ENCODE data around the gene INSC. TPM values are rescaled to one million over a fixed set of nuclear protein-coding genes. Genes with fewer than 3 reads are reported as not detected.

INSC gene
- total RNA-seq, 4 donors from 2014 or later, result 4.4 to 18.8 (median 7.8) TPM

DNA sequence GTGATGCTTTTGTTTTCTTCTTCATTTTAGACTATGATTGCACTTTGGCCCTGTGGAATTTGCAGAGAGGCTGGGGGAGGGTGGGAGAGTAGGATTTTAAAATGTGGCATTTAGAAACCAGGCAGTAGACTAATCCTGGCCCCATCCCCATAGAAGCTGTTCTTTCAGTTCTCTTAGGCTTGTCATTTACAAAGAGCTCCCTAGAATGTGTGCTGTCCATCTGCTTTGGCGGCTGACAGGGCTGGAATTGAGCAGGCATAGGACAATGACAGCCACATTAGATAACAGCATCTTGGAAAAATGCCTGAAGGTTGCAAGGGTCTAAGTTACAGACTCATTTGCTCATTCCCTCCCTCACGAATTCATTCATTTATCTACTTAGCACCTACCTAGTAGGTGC is 9.8 kb downstream of the INSC start:
- TF ChIP-seq EP300 (IDR thresholded peaks at IDR 0.05) (no peak), POLR2A (IDR thresholded peaks at IDR 0.05) (no peak), CTCF (IDR thresholded peaks at IDR 0.05) (no peak)
- 36 to 40% methylated on average over 2 of the region's 2 CpGs for WGBS, 2 donors
- no peak overlapping the region for H3K4me3 ChIP-seq
- H3K9me3 ChIP-seq, result no peaks in the 10 kb centered on the region
- H3K27ac ChIP-seq, result peak overlapping the region in 2 of 4 donors; percentile 20 to 62
- H3K4me1 ChIP-seq, result peaks cover 0 to 21% (median 6%) of the 10 kb centered on the region in 4 donors
- no peaks in the 10 kb centered on the region for H3K36me3 ChIP-seq
- H3K27me3 ChIP-seq, result no peaks in the 10 kb centered on the region
- DNase-seq (ENCODE audit: low spot score in 2 of 2), result no peak

- Histone ChIP-seq H3K9me3 (no peaks in the 10 kb centered on the region), H3K27me3 (no peaks in the 10 kb centered on the region), H3K4me1 (peaks cover 0 to 18% (median 2%) of the 10 kb centered on the region in 4 donors), H3K27ac (peak overlapping the region in 2 of 4 donors; percentile 12 to 62), H3K36me3 (no peaks in the 10 kb centered on the region), H3K4me3 (no peak overlapping the region)
- DNase-seq (ENCODE audit: low spot score in 2 of 2), result no peak
- 50 to 70% methylated on average over 6 of the region's 6 CpGs for WGBS, 2 donors
- TF ChIP-seq CTCF (IDR thresholded peaks at IDR 0.05), result no peak
- TF ChIP-seq EP300 (IDR thresholded peaks at IDR 0.05), result no peak
- no peak for TF ChIP-seq POLR2A (IDR thresholded peaks at IDR 0.05)
Measured at GRCh38 chr11:15127341-15127740, 12.6 kb downstream of the INSC start.

GRCh38 chr11:15128621-15129020 is 13.9 kb downstream of the INSC start:
- peaks cover 0 to 15% (median 2%) of the 10 kb centered on the region in 4 donors for H3K4me1 ChIP-seq
- H3K27ac ChIP-seq, result peak overlapping the region in 2 of 4 donors; percentile 41 to 55
- 75% methylated on average over 2 of the region's 2 CpGs for WGBS, 2 donors
- H3K4me3 ChIP-seq, result no peak overlapping the region
- no peak for DNase-seq (ENCODE audit: low spot score in 2 of 2)
- no peaks in the 10 kb centered on the region for H3K36me3 ChIP-seq
- H3K27me3 ChIP-seq, result no peaks in the 10 kb centered on the region
- H3K9me3 ChIP-seq, result no peaks in the 10 kb centered on the region
- TF ChIP-seq EP300 (IDR thresholded peaks at IDR 0.05) (no peak), CTCF (IDR thresholded peaks at IDR 0.05) (no peak), POLR2A (IDR thresholded peaks at IDR 0.05) (no peak)

- Histone ChIP-seq H3K36me3 (no peaks in the 10 kb centered on the region), H3K4me3 (no peak overlapping the region), H3K9me3 (no peaks in the 10 kb centered on the region), H3K27ac (no peak overlapping the region), H3K4me1 (no peaks in the 10 kb centered on the region), H3K27me3 (no peaks in the 10 kb centered on the region)
- no peak for DNase-seq (ENCODE audit: low spot score in 2 of 2)
- 97% methylated on average over 1 of the region's 1 CpG for WGBS, 2 donors
- TF ChIP-seq EP300 (IDR thresholded peaks at IDR 0.05) (no peak), POLR2A (IDR thresholded peaks at IDR 0.05) (no peak)
Measured at GRCh38 chr11:15136166-15136565, 21.4 kb downstream of the INSC start.

- Histone ChIP-seq H3K27ac (peak overlapping the region in 1 of 4 donors; percentile 42), H3K9me3 (no peaks in the 10 kb centered on the region), H3K27me3 (no peaks in the 10 kb centered on the region), H3K4me3 (no peak overlapping the region), H3K36me3 (no peaks in the 10 kb centered on the region), H3K4me1 (no peaks in the 10 kb centered on the region)
- WGBS, 2 donors, result 45 to 50% methylated on average over 5 of the region's 5 CpGs
- no peak for TF ChIP-seq POLR2A (IDR thresholded peaks at IDR 0.05)
- no peak for TF ChIP-seq EP300 (IDR thresholded peaks at IDR 0.05)
- no peak for TF ChIP-seq CTCF (IDR thresholded peaks at IDR 0.05)
- no peak for DNase-seq (ENCODE audit: low spot score in 2 of 2)
Measured at GRCh38 chr11:15139096-15139770, 24.5 kb downstream of the INSC start.

All from tibial nerve (tissue), 4 donors.